ENCODE data around the gene PDE10A. TPM values are rescaled to one million over a fixed set of nuclear protein-coding genes. Genes with fewer than 3 reads are reported as not detected.

PDE10A gene
- total RNA-seq, 1 experiment from 2014 or later = 2.1 TPM

- POLR2A ChIA-PET (ENCODE audit: unreplicated experiment) = no interaction called here
- intact Hi-C loops (cut with micrococcal nuclease) = loop anchor here (10.0 kb wide), 1 partner anchor 54 kb away; no protein-coding TSS in a partner anchor
- no peak for TF ChIP-seq CTCF (conservative IDR thresholded peaks at IDR 0.05; ENCODE audit: low read depth, low read length)
- no peak for TF ChIP-seq EZH2phosphoT487 (IDR thresholded peaks at IDR 0.05; ENCODE audit: borderline replicate concordance, low read length)
- TF ChIP-seq EZH2 (IDR thresholded peaks at IDR 0.05; ENCODE audit: low read length, unreplicated experiment) = no peak
- BruUV-seq (replicated peaks) = no TSS peak
- H3K36me3 ChIP-seq (ENCODE audit: low read depth, low read length) = no peaks in the 10 kb centered on the region
- H3K9ac ChIP-seq (ENCODE audit: low read length) = no peak overlapping the region
- no peaks in the 10 kb centered on the region for H3K27me3 ChIP-seq (ENCODE audit: low read length)
- H3K79me2 ChIP-seq (ENCODE audit: low read length) = no peaks in the 10 kb centered on the region
- no peaks in the 10 kb centered on the region for H3K4me1 ChIP-seq (ENCODE audit: insufficient read depth, low read length)
- H2AFZ ChIP-seq (ENCODE audit: low read length) = no peak overlapping the region
- ATAC-seq = no peak
- no peak overlapping the region for H3K27ac ChIP-seq (ENCODE audit: low read length)
- no peaks in the 10 kb centered on the region for H3F3A ChIP-seq (ENCODE audit: low read length, unreplicated experiment)
- H3K9me2 ChIP-seq (replicated peaks; ENCODE audit: low read length) = no peaks in the 10 kb centered on the region
- H3K9me3 ChIP-seq (ENCODE audit: low read length) = no peaks in the 10 kb centered on the region
- CTCF ChIA-PET = no interaction called here
- H3K4me3 ChIP-seq (ENCODE audit: low read length) = no peak overlapping the region
- H3K4me2 ChIP-seq (ENCODE audit: low read length) = no peak overlapping the region
- H4K20me1 ChIP-seq (ENCODE audit: low read length) = no peaks in the 10 kb centered on the region
- DNase-seq = no peak
Observed at GRCh38 chr6:165638530-165638929, 24.5 kb downstream of the PDE10A start.

DNA sequence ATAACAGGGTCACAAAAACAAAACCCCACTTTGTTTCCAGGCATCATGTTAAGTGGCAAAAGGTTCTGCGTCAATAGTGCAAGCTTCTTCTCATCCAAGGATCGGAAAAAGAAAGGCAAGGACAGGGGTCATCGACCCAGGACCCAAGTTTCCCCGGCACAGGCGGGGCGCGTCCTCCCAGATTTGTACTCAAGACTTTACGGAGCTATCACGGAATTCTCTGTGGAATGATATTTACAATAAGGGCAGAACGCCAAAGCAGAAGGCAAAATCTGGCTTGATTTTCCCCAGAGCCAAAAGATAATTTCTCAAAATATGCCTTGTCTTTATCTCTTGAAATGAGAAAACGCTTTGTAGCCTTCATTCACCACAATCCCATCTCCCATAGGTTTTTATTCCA lies 25.5 kb downstream of the PDE10A start:
- Histone ChIP-seq H3K27me3 (ENCODE audit: low read length) (no peaks in the 10 kb centered on the region), H2AFZ (ENCODE audit: low read length) (no peak overlapping the region), H3F3A (ENCODE audit: low read length, unreplicated experiment) (no peaks in the 10 kb centered on the region), H3K27ac (ENCODE audit: low read length) (no peak overlapping the region), H3K9me3 (ENCODE audit: low read length) (no peaks in the 10 kb centered on the region), H4K20me1 (ENCODE audit: low read length) (no peaks in the 10 kb centered on the region), H3K36me3 (ENCODE audit: low read depth, low read length) (no peaks in the 10 kb centered on the region), H3K4me1 (ENCODE audit: insufficient read depth, low read length) (no peaks in the 10 kb centered on the region), H3K4me2 (ENCODE audit: low read length) (no peak overlapping the region), H3K9me2 (replicated peaks; ENCODE audit: low read length) (no peaks in the 10 kb centered on the region), H3K4me3 (ENCODE audit: low read length) (no peak overlapping the region), H3K79me2 (ENCODE audit: low read length) (no peaks in the 10 kb centered on the region), H3K9ac (ENCODE audit: low read length) (no peak overlapping the region)
- TF ChIP-seq EZH2phosphoT487 (IDR thresholded peaks at IDR 0.05; ENCODE audit: borderline replicate concordance, low read length) = no peak
- no peak for TF ChIP-seq EZH2 (IDR thresholded peaks at IDR 0.05; ENCODE audit: low read length, unreplicated experiment)
- TF ChIP-seq CTCF (conservative IDR thresholded peaks at IDR 0.05; ENCODE audit: low read depth, low read length) = no peak
- intact Hi-C loops (cut with micrococcal nuclease) = loop anchor here (10.0 kb wide), 1 partner anchor 53 kb away; no protein-coding TSS in a partner anchor
- ATAC-seq = no peak
- ChIA-PET CTCF (no interaction called here), POLR2A (ENCODE audit: unreplicated experiment) (no interaction called here)
- no TSS peak for BruUV-seq (replicated peaks)
- DNase-seq = no peak

- BruUV-seq (replicated peaks) = no TSS peak
- H3K4me1 ChIP-seq (ENCODE audit: insufficient read depth, low read length) = no peaks in the 10 kb centered on the region
- no peak overlapping the region for H3K4me2 ChIP-seq (ENCODE audit: low read length)
Observed at GRCh38 chr6:165636402-165637048, 26.5 kb downstream of the PDE10A start.

More at GRCh38 chr6:165636402-165637048, 26.5 kb downstream of the PDE10A start:
- POLR2A ChIA-PET (ENCODE audit: unreplicated experiment) = no interaction called here
- H3K9ac ChIP-seq (ENCODE audit: low read length) = no peak overlapping the region
- DNase-seq (no peak), ATAC-seq (no peak)
- H2AFZ ChIP-seq (ENCODE audit: low read length) = no peak overlapping the region
- H4K20me1 ChIP-seq (ENCODE audit: low read length) = no peaks in the 10 kb centered on the region
- H3K9me2 ChIP-seq (replicated peaks; ENCODE audit: low read length) = no peaks in the 10 kb centered on the region
- CTCF ChIA-PET = no interaction called here
- H3K79me2 ChIP-seq (ENCODE audit: low read length) = no peaks in the 10 kb centered on the region
- no peak overlapping the region for H3K27ac ChIP-seq (ENCODE audit: low read length)
- H3K27me3 ChIP-seq (ENCODE audit: low read length) = no peaks in the 10 kb centered on the region
- TF ChIP-seq EZH2 (IDR thresholded peaks at IDR 0.05; ENCODE audit: low read length, unreplicated experiment) (no peak), EZH2phosphoT487 (IDR thresholded peaks at IDR 0.05; ENCODE audit: borderline replicate concordance, low read length) (no peak), CTCF (conservative IDR thresholded peaks at IDR 0.05; ENCODE audit: low read depth, low read length) (no peak)
- no peak overlapping the region for H3K4me3 ChIP-seq (ENCODE audit: low read length)
- no peaks in the 10 kb centered on the region for H3F3A ChIP-seq (ENCODE audit: low read length, unreplicated experiment)
- H3K36me3 ChIP-seq (ENCODE audit: low read depth, low read length) = no peaks in the 10 kb centered on the region
- intact Hi-C loops (cut with micrococcal nuclease) = loop anchor here (10.0 kb wide), 1 partner anchor 52 kb away; no protein-coding TSS in a partner anchor
- H3K9me3 ChIP-seq (ENCODE audit: low read length) = no peaks in the 10 kb centered on the region

All from PC-3 (cell line).